HG03457 (cell line): ENCODE data around the gene ZNF418.
"Not testable (repeated sequence)": the region's sequence is repeated elsewhere in the genome, so short reads cannot be mapped to it uniquely, and the experiment has no call there.

Source experiments
- ATAC-seq: cut with Tn5 transposase; IDR thresholded peaks from one replicate; pipeline ENCODE4 v1.9.1; 2021; ENCODE audit warnings: moderate number of reproducible peaks; ENCODE audit not compliant: unreplicated experiment

Gene ZNF418

DNA sequence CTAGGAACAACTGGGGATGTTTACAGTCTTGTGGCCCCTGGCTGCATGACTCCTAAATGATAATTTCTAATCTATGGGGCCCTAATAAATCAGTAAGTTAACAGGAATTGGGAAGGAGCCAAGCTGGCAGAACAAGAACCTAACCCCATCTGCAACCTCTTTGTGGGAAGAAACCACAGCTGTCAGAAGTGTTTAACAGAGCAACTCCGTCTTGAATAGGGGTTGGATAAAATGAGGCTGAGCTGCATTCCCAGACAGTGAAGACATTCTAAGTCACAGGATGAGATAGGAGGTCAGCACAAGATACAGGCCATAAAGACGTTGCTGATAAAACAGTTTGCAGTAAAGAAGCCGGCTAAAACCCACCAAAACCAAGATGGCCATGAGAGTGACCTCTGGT is 44.5 kb downstream of the ZNF418 start:
- ATAC-seq = not testable (repeated sequence)

DNA sequence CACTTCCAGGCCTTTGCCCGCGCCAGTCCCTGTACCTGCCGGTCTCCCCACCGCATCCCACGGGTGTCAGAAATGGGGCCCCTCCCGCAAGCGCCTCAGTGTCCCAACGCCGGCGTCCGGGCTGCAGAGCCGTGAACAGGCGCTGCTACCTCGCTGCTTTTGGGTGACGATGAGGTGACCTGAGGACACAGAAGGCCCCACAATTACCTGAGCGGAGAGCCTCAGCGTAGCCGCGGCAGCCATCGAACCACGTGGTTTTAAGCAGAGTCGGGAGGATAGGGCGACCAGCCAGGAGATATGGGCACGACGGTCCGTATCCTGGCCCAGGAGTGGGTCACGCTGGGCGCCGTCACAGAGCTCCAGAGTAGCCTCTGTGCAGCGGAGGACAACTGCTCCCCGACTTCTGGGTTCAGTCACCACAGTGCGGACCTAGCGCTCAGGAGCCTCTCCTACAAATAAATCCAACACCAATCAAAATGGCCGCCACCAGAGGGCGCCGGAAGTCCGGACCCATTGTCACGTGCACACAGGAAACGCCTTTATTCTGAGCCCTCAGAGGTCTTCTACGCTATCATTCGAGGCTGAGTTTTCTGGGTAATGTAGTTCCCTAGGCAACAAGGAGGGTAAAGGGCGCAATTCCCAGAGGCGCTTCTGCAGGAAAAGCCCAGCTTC is 46.5 kb downstream of the ZNF418 start, which contains the start of gene ZNF814:
Gene ZNF814, minus strand, starts transcription at position 478 of the 672 bp plus-strand sequence. Its CDS starts 235 bp downstream, at position 243.
- ATAC-seq = no peak

DNA sequence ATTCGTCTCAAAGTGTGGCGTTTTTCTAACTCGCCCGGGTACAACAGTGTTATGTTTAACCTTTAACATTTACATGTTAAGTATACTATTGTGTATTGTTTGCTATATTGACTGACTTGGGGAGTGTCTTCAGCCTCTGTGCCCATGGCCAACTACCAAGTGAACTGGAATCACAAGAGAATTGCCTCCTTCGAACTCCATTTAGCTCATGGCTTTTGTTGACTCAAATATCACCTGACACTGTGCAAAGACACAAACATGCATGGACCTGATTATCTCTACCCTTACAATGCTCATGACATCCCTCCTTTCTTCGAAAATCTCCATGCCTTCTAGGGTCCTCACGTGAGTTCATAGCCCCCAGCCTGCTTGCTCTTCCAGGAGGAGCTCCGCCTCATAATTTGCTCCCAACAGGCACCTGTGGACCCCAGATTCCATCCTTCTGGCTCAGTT is 47.1 kb downstream of the ZNF418 start:
- ATAC-seq = no peak

DNA sequence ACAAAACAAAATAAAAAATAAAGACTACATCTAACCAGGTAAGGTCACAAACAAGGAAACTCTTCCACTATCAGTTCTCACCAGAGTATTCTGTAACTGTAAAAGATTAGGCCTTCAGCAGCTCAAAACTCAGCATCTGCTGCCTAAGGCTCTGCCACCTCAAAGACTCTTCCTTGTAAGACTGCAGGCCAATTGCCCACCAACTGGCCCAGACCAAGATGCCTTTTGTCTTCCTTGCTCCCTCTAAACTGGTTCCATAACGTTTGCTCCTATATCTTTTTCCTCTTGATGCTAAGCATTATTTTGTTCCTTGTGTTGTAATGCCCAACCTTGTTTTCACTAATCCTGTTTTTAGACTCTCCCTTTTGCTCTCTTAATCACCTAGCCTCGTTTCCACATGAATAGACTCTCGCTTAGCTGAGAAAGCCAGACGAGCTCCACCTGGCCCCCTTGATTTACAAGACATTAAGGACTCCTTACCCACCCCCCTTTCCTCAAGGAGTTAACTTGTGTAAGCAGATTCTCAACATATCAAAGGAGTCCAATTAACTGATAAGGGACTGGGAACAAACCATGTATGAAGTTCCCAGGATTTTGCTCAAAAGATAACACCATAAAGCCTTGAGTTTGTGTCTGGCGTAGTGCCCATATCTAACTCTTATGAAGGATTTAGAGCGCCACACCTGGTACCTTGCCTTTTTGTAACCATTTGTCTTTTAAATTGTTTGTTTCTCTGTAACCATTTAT is 47.8 kb downstream of the ZNF418 start:
- no peak for ATAC-seq

DNA sequence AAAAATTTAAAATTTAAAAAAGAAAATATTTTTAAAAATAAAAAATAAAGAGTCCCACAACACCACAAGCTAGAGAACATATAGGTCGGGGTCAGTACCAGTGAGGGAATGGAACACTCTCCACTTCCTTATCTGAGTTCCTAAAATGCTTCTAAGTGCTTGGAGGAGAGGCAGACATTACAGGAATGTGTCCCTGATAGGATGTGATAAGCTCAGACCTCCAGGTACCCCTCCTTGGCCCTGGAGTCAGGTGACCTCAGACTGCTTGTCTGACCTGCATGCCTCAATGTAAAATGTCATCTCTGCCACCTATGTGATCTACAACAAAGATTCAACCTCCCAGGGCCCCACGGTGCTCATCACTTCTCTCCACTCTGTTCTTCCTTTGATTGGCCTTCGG is 49.2 kb downstream of the ZNF418 start:
- no peak for ATAC-seq

DNA sequence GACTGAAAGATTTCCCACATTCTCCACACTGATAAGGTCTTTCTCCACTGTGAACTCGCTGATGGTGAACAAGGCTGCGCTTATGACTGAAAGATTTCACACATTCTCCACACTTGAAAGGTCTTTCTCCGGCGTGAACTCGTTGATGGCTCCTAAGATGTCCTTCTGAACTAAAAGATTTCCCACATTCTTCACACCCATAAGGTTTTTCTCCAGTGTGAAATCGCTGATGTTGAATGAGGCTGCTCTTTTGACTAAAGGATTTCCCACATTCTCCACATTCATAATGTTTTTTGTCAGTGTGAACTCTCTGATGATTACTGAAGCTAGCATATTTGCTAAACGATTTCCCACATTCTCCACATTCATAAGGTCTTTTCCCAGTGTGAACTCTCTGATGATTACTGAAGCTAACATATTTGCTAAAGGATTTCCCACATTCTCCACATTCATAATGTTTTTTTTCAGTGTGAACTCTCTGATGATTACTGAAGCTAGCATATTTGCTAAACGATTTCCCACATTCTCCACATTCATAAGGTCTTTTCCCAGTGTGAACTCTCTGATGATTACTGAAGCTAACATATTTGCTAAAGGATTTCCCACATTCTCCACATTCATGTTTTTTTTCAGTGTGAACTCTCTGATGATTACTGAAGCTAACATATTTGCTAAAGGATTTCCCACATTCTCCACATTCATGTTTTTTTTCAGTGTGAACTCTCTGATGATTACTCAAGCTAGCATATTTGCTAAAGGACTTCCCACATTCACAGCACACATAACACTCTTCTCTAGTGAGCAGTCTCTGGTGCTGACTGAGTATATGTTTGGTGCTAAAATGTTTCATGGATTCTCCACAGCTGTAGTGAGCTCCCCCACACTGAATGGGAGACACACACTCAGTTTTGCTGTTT is 61.1 kb downstream of the ZNF418 start:
- not testable (repeated sequence) for ATAC-seq

DNA sequence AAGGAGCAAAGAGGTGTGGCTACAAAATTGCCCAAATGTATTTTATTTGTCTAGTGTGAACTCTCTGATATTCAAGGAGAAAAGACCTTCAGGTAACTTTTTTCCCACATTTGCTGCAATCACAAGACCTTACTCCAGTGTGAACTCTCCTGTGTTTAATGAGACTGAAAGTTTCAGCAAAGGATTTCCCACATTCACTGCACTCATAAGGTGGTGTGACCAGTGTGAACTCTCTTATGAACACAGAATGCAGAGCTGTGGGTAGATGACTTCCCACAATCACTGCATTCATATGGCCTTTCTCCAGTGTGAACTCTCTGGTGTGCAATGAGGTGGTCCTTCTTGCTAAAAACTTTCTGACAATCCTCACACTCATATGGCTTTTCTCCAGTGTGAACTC is 62.8 kb downstream of the ZNF418 start:
- no peak for ATAC-seq
